GOT3 (cell line): Measurements from ENCODE around the gene GPATCH2.
"Not testable (repeated sequence)": the region's sequence is repeated elsewhere in the genome, so short reads cannot be mapped to it uniquely, and the experiment has no call there.

ENCODE experiments used
- DNase-seq: peaks from one replicate; lab custom pipeline; 2025; ENCODE audit warnings: mixed read lengths; lab: John Stamatoyannopoulos, UW

The GPATCH2 gene

GRCh38 chr1:217443845-217444244 is 187.0 kb downstream of the GPATCH2 start:
- DNase-seq = no peak

- DNase-seq = no peak
Observed at GRCh38 chr1:217437376-217437775, 193.5 kb downstream of the GPATCH2 start.

DNA sequence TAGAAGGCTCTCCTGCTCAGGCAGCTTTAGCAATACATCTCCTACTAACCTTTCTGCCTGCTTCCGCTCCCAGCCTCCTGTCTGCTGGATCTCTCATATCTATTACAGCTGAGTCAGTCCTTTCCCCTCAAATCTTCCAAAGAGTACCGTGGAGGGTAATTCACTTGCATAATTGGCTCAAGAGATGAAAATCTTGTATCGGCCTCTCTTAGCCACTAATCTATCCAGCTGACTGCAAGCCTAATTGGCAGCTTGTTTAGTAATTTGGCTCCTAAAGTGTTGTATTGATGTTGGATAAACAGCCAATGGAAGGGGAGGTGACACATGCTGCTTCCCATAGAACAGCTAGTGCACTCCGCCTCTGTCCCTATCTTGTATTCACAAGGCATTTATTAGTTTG is 195.7 kb downstream of the GPATCH2 start:
- no peak for DNase-seq

GRCh38 chr1:217433664-217434063 is 197.2 kb downstream of the GPATCH2 start:
- no peak for DNase-seq

GRCh38 chr1:217432339-217432738 is 198.6 kb downstream of the GPATCH2 start:
- no peak for DNase-seq

GRCh38 chr1:217431395-217431794 is 199.5 kb downstream of the GPATCH2 start:
- DNase-seq = no peak

GRCh38 chr1:217425422-217425821 is 205.5 kb downstream of the GPATCH2 start:
- DNase-seq = no peak

DNA sequence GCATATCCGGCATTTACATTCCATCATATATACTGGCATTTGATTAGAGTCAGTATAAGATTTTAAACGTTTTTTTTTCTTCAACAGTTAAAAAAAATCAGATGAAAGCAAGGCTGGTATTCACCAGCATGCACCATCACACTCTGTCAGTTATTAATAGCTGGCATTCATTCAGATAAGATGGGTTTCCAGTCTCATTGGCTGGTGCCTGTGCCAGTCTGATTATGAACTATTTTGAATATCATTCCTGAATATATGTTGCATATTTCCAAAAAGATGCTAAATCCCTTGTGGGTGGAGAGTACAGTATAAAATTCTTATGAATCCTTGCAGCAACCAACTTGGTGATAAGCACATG is 211.7 kb downstream of the GPATCH2 start:
- DNase-seq = no peak

- DNase-seq = no peak
Observed at GRCh38 chr1:217418269-217419193, 212.4 kb downstream of the GPATCH2 start.

DNA sequence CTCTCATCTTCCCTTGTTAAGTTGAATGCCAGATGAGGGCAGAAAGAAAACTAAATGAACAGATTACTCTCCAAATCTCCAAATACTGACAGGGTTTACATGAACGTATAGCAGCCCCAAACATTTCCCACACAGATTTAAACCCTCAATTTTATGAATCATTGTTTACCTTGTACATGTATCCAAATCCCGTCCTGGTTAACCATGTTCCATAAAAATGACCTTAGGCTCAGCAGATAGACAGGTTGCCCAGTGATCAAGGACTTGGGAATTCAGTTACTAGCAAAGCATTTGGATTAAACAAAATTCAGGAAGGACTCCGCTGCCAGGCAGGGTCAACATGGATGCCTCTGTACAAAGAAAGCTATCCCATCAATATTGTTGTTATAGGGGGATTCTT is 213.5 kb downstream of the GPATCH2 start:
- DNase-seq = no peak

DNA sequence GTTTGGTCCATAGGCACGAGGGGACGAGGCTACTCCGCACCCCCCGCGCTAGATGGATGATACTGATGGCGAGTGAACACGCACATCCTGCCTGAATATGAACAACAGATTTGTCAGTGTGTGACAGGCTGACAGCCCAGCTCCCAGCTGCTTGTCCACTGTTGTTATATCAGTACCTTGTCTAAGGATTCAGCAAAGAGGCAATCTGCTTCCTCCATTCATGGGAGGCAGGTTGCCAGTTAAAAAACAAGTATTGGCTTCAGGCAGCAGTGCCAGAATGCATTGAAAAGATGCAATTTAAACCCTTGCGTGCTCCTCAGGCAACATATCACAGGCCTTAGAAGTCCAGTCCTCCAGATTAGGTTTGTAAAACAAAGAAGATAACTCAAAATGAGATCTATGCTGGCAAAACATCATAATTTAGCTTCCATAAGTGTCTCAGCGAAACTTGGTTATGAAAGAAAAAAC is 223.3 kb downstream of the GPATCH2 start:
- DNase-seq = no peak

GRCh38 chr1:217403026-217403720 is 227.7 kb downstream of the GPATCH2 start:
- DNase-seq = no peak

GRCh38 chr1:217402301-217402700 is 228.6 kb downstream of the GPATCH2 start:
- no peak for DNase-seq

- DNase-seq = no peak
Observed at GRCh38 chr1:217393896-217394295, 237.0 kb downstream of the GPATCH2 start.

GRCh38 chr1:217392441-217392840 is 238.4 kb downstream of the GPATCH2 start:
- DNase-seq = no peak

GRCh38 chr1:217389895-217390294 is 241.0 kb downstream of the GPATCH2 start:
- DNase-seq = no peak

DNA sequence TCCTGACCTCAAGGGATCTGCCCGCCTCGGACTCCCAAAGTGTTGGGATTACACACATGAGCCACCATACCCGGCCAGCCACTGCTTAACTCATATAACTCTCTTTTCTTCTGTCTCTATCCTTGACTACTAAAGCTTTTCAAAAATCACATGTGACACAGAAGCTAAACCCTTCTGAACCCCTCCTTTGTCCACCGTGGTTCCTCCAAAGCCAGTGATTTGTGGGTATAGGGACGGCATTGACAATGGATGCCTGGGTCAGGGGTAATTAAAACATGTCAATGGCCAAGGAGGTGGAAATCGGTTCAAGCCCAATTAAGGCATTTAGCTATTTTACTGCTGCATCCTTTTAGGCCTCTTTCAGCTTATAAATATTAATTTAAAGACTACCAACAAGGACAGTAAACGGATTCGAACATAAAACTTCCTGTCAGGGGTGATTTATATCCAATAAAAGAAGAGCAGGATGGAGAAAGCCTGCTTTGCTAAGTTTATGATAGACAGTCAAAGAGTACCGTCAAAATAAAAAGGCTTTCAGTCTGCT is 242.3 kb downstream of the GPATCH2 start:
- DNase-seq = no peak

DNA sequence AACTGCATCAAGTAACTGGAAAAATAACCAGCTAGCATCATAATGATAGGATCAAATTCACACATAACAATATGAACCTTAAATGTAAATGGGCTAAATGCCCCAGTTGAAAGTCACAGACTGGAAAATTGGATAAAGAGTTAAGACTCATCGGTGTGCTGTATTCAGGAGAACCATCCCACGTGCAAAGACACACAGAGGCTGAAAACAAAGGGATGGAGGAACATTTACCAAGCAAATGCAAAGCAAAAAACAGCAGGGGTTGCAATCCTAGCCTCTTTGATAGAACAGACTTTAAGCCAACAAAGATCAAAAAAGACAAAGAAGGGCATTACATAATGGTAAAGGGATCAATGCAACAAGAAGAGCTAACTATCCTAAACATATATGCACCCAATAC is 249.1 kb downstream of the GPATCH2 start:
- not testable (repeated sequence) for DNase-seq

DNA sequence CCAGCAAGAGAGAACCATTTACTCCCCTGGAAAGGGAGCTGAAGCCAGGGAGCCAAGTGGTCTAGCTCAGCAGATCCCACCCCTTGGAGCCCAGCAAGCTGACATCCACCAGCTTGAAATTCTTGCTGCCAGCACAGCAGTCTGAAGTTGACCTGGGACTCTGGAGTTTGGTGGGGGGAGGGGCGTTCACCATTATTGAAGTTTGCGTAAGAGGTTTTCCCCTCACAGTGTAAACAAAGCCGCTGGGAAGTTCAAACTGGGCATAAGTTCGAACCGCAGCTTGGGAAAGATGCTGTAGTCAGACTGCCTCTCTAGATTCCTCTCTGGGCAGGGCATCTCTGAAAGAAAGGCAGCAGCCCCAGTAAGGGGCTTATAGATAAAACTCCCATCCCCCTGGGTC is 251.1 kb downstream of the GPATCH2 start:
- not testable (repeated sequence) for DNase-seq

DNA sequence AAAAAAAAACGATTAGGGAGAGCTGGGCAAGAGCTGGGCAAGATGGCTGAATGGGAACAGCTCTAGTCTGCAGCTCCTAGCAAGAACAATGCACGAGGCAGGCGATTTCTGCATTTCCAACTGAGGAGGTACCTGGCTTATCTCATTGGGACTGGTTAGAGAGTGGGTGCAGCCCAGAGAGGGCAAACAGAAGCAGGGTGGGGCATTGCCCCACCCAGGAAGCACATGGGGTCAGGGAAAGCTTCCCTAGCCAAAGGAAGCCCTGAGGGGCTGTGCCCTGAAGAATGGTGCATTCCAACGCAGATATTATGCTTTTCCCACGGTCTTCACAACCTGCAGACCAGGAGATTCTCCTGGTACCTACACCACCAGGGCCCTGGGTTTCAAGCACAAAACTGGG is 251.6 kb downstream of the GPATCH2 start:
- no peak for DNase-seq
